Neuronal stem cell (in vitro differentiated cells): ENCODE results near the gene SLC2A4RG.

Source experiments
- DNase-seq: peaks from one replicate; pipeline ENCODE4 v3.0.0-alpha.2; 2013; ENCODE audit warnings: low spot score
- H2AFZ ChIP-seq: one replicate; pipeline ENCODE4 v1.6.1; 2013; ENCODE audit warnings: mild to moderate bottlenecking, low read length, inconsistent platforms
- H2AK5ac ChIP-seq: 2 replicates; pipeline ENCODE4 v1.6.1; 2013; ENCODE audit warnings: low read depth, mild to moderate bottlenecking, inconsistent platforms, low read length, moderate library complexity, mixed read lengths
- H2BK120ac ChIP-seq: 2 replicates; pipeline ENCODE4 v1.6.1; 2013; ENCODE audit warnings: low read depth, mild to moderate bottlenecking, inconsistent platforms, low read length, moderate library complexity, mixed read lengths
- H2BK12ac ChIP-seq: one replicate; pipeline ENCODE4 v1.6.1; 2013; ENCODE audit warnings: low read length, inconsistent platforms
- H2BK15ac ChIP-seq: 2 replicates; pipeline ENCODE4 v1.6.1; 2013; ENCODE audit warnings: mild to moderate bottlenecking, low read length, inconsistent platforms, mixed read lengths
- H2BK5ac ChIP-seq: one replicate; pipeline ENCODE4 v1.6.1; 2013; ENCODE audit warnings: inconsistent platforms, mild to moderate bottlenecking, low read length, moderate library complexity
- H3K14ac ChIP-seq: one replicate; pipeline ENCODE4 v1.6.1; 2013; ENCODE audit warnings: low read length, inconsistent platforms
- H3K18ac ChIP-seq: 2 replicates; pipeline ENCODE4 v1.6.1; 2013; ENCODE audit warnings: low read length, inconsistent platforms
- H3K23ac ChIP-seq: 2 replicates; pipeline ENCODE4 v1.6.1; 2013; ENCODE audit warnings: low read depth, mild to moderate bottlenecking, mixed read lengths, low read length, inconsistent platforms; ENCODE audit not compliant: poor library complexity
- H3K27ac ChIP-seq: replicated peaks from 3 replicates; pipeline ENCODE4 v1.5.1; 2013; ENCODE audit warnings: low read length, inconsistent platforms
- H3K27me3 ChIP-seq, 3 experiments: 2 replicates each; pipeline ENCODE4 v1.6.1; 2013; ENCODE audit warnings: low read length in 3 of 3, mild to moderate bottlenecking in 2 of 3, inconsistent platforms in 1 of 3, low read depth in 1 of 3, mixed read lengths in 1 of 3, moderate library complexity in 1 of 3; ENCODE audit not compliant: control insufficient read depth in 3 of 3, insufficient read depth in 3 of 3
- H3K36me3 ChIP-seq, 2 donors: replicated peaks in 1 of 2; 2 replicates each; pipeline ENCODE4 v1.6.1; 2013; ENCODE audit warnings: low read length in 2 of 2; ENCODE audit not compliant: control insufficient read depth in 2 of 2, insufficient read depth in 2 of 2
- H3K4ac ChIP-seq: 2 replicates; pipeline ENCODE4 v1.6.1; 2013; ENCODE audit warnings: inconsistent platforms, mild to moderate bottlenecking, low read length, moderate library complexity
- H3K4me1 ChIP-seq, 2 donors: 1 replicate in 1 of 2; 2 replicates in 1 of 2; pipeline ENCODE4 v1.6.1; 2013; ENCODE audit warnings: low read length in 2 of 2, low read depth in 1 of 2; ENCODE audit not compliant: control insufficient read depth in 2 of 2, insufficient read depth in 1 of 2
- H3K4me2 ChIP-seq: one replicate; pipeline ENCODE4 v1.6.1; 2013; ENCODE audit warnings: mild to moderate bottlenecking, low read length, inconsistent platforms; ENCODE audit not compliant: insufficient read depth, poor library complexity, severe bottlenecking
- H3K4me3 ChIP-seq, 2 donors: 2 replicates each; pipeline ENCODE4 v1.5.1; 2013; ENCODE audit warnings: low read length in 2 of 2, mild to moderate bottlenecking in 2 of 2, inconsistent platforms in 1 of 2, moderate library complexity in 1 of 2
- H3K79me1 ChIP-seq: one replicate; pipeline ENCODE4 v1.6.1; 2013; ENCODE audit warnings: low read depth, mild to moderate bottlenecking, inconsistent platforms, low read length, moderate library complexity
- H3K9ac ChIP-seq: one replicate; pipeline ENCODE4 v1.6.1; 2013; ENCODE audit warnings: mild to moderate bottlenecking, low read depth, low read length, inconsistent platforms; ENCODE audit not compliant: poor library complexity
- H3K9me3 ChIP-seq, 2 donors: replicated peaks in 1 of 2; 2 replicates each; pipeline versions ENCODE3 to v1.6.1; 2013; ENCODE audit warnings: low read length in 2 of 2, mild to moderate bottlenecking in 2 of 2, inconsistent platforms in 1 of 2, low read depth in 1 of 2, mixed read lengths in 1 of 2, moderate library complexity in 1 of 2; ENCODE audit not compliant: control insufficient read depth in 2 of 2, insufficient read depth in 1 of 2
- H4K8ac ChIP-seq: one replicate; pipeline ENCODE4 v1.6.1; 2013; ENCODE audit warnings: low read depth, mild to moderate bottlenecking, inconsistent platforms, low read length, moderate library complexity
- H4K91ac ChIP-seq: one replicate; pipeline ENCODE4 v1.6.1; 2013; ENCODE audit warnings: low read length, low read depth, mild to moderate bottlenecking, inconsistent platforms; ENCODE audit not compliant: poor library complexity
- WGBS, 2 donors: extraction: QIAGEN DNeasy Blood & Tissue Kit; methylation state at CpG; one replicate each; pipeline ENCODE4 v1.1.7; 2013; ENCODE audit warnings: missing lambda C conversion rate in 2 of 2, mixed read lengths in 1 of 2; ENCODE audit not compliant: insufficient read length in 2 of 2, insufficient replicate concordance in 1 of 2; ENCODE audit errors: extremely low coverage in 2 of 2; 5-methylcytosine and 5-hydroxymethylcytosine counted together

SLC2A4RG gene

DNA sequence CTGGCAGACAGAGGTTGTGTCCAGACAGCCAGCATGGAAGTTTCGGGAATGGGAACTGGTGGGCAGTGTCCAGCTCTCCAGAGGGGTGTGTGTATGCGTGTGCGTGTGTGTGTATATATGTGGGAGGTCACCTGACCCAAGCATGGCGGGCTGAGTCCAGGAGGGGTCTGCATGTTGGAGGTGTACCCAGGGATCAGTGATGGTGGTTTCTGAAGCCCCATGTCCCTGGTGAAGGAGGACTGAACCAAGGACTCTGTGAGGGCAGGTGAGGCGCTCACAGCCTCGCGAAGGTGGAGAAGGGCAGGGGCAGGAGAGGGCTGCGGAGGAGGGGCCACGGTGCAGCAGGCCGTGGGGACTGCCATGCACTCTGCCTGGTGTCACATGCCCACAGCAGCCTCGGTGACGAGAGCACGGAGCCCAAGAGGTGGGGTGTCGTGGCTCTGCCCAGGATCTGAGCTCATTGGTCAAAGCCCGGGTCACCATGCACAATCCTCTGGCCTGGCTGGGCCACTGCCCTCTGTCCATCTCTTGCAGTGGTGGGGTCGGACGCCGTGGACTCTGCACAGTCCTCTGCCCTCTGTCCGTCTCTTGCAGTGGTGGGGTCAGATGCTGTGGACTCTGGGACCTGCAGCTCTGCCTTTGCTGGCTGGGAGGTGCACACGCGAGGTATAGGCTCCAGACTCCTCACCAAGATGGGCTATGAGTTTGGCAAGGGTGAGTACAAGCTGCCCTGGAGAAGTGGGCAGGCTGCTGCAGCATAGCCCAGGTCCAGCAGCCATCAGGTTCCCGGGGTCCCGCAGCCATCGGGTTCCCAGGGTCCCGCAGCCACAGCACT is 5.2 kb upstream of the SLC2A4RG start:
- no peak for DNase-seq
- peaks cover 26% of the 10 kb centered on the region for H3K79me1 ChIP-seq
- H3K27ac ChIP-seq = no peak overlapping the region

DNA sequence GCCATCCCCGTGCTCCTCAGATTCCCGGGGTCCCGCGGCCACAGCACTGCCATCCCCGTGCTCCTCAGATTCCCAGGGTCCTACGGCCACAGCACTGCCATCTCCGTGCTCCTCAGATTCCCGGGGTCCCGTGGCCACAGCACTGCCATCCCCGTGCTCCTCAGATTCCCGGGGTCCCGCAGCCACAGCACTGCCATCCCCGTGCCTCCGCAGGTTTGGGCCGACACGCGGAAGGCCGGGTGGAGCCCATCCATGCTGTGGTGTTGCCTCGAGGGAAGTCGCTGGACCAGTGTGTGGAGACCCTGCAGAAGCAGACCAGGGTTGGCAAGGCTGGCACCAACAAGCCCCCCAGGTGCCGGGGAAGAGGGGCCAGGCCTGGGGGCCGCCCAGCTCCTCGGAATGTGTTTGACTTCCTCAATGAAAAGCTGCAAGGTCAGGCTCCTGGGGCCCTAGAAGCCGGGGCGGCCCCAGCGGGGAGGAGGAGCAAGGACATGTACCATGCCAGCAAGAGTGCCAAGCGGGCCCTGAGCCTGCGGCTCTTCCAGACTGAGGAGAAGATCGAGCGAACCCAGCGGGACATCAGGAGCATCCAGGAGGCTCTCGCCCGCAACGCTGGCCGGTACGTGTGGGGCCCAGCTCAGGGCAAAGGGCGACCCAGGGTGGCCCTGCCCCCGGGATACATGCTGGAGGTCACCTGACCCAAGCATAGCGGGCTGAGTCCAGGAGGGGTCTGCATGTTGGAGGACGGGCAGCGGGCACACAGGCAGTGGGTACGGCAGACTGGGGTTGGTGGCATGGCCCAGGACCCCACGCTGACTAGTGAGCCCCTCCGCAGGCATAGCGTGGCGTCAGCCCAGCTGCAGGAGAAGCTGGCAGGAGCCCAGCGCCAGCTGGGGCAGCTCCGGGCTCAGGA is 4.4 kb upstream of the SLC2A4RG start:
- Histone ChIP-seq H4K8ac (no peak overlapping the region), H2AFZ (no peak overlapping the region), H3K4ac (no peak overlapping the region), H3K23ac (peak overlapping the region; percentile 34), H3K18ac (no peak overlapping the region), H4K91ac (no peak overlapping the region), H3K4me1 (peaks cover 4 to 15% of the 10 kb centered on the region in 2 donors), H2BK120ac (no peak overlapping the region), H3K9me3 (peaks cover 0 to 3% of the 10 kb centered on the region in 2 donors), H3K79me1 (peaks cover 26% of the 10 kb centered on the region), H3K4me3 (no peak overlapping the region), H2AK5ac (no peak overlapping the region), H3K9ac (peak overlapping the region; percentile 21), H2BK15ac (no peak overlapping the region), H3K14ac (no peak overlapping the region), H3K27me3 (no peaks in the 10 kb centered on the region), H2BK12ac (no peak overlapping the region), H3K36me3 (peaks cover 34 to 46% of the 10 kb centered on the region in 2 donors), H2BK5ac (peak overlapping the region; percentile 53), H3K4me2 (no peak overlapping the region), H3K27ac (no peak overlapping the region)
- WGBS, 2 donors = no CpG with 5 or more reads among the region's 48 CpGs
- no peak for DNase-seq

More for the DNA sequence above, 5.2 kb upstream of the SLC2A4RG start:
- no peak overlapping the region for H4K91ac ChIP-seq
- WGBS, 2 donors = no CpG with 5 or more reads among the region's 25 CpGs
- no peak overlapping the region for H2AFZ ChIP-seq
- H3K14ac ChIP-seq = no peak overlapping the region
- H2AK5ac ChIP-seq = no peak overlapping the region
- H3K18ac ChIP-seq = no peak overlapping the region
- peak overlapping the region; percentile 21 for H3K9ac ChIP-seq
- H3K9me3 ChIP-seq = peaks cover 0 to 3% of the 10 kb centered on the region in 2 donors
- peaks cover 36 to 55% of the 10 kb centered on the region in 2 donors for H3K36me3 ChIP-seq
- no peak overlapping the region for H4K8ac ChIP-seq
- no peak overlapping the region for H3K4ac ChIP-seq
- H3K27me3 ChIP-seq = no peaks in the 10 kb centered on the region
- H2BK12ac ChIP-seq = no peak overlapping the region
- no peak overlapping the region for H3K4me2 ChIP-seq
- H2BK5ac ChIP-seq = peak overlapping the region; percentile 53
- H2BK120ac ChIP-seq = no peak overlapping the region
- peak overlapping the region; percentile 34 for H3K23ac ChIP-seq
- peaks cover 4 to 15% of the 10 kb centered on the region in 2 donors for H3K4me1 ChIP-seq
- H2BK15ac ChIP-seq = no peak overlapping the region
- H3K4me3 ChIP-seq = peak overlapping the region in 1 of 2 donors; percentile 23

DNA sequence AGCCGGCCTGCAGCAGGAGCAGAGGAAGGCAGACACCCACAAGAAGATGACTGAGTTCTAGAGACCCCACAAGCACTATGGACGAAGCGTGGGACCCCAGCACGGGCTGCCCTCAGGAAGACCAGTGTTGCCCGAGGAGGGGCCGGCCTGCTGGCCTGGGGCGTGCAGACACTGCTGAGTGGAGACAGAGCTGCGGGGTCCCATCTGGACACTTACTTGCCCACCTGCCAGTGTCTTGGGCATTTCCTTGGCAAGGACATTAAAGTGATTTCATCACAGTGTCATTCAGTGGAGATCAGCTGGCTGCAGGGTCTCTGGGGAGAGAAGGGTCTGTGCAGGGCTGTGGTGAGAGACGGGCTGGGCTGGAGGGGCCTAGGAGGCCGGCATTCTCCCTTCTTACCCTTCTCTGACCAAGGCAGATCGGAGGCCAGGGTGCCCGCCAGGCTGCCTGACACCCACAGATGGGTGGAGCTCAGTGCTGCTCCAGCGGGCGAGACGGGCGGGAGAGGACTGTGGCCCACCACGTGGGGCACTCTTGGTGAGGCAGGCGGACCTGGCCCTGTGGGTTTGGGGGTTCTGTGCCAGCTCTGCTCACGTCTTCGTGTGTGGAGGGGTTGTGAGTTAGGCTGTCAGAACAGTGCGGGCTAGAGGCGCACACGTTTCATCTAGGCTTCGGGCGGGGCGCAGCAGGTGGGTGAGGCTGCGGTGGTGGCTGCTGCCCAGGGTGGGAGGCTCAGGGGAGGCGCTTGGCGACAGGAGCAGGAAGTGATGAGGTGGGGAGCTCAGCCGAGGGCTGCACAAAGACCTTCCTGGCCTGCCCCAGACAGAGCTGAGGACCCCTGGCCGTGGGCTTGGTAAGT is 3.5 kb upstream of the SLC2A4RG start, which contains the start of gene LIME1:
Gene LIME1 (plus strand): TSS at position 806 of the 860 bp plus-strand sequence. CDS start 886 bp downstream, outside the sequence.
- peak within 1 kb of the TSS; percentile 83 for H3K23ac ChIP-seq
- H3K27me3 ChIP-seq = no peaks in the 10 kb centered on the region
- H3K27ac ChIP-seq = no peak within 1 kb of the TSS
- H2AK5ac ChIP-seq = peak within 1 kb of the TSS; percentile 88
- H3K4me3 ChIP-seq = no peak within 1 kb of the TSS
- H2BK5ac ChIP-seq = peak within 1 kb of the TSS; percentile 75
- H3K4me2 ChIP-seq = peak within 1 kb of the TSS; percentile 97
- no peak within 1 kb of the TSS for H2BK120ac ChIP-seq
- H4K91ac ChIP-seq = peak within 1 kb of the TSS; percentile 30
- no peak within 1 kb of the TSS for H2BK15ac ChIP-seq
- H3K79me1 ChIP-seq = peaks cover 27% of the 10 kb centered on the region
- H4K8ac ChIP-seq = no peak within 1 kb of the TSS
- H3K14ac ChIP-seq = no peak within 1 kb of the TSS
- H2BK12ac ChIP-seq = no peak within 1 kb of the TSS
- no peak for DNase-seq
- H2AFZ ChIP-seq = no peak within 1 kb of the TSS
- WGBS, 2 donors = no CpG with 5 or more reads among the region's 31 CpGs
- peaks cover 33 to 45% of the 10 kb centered on the region in 2 donors for H3K36me3 ChIP-seq
- H3K18ac ChIP-seq = peak within 1 kb of the TSS; percentile 48
- H3K9me3 ChIP-seq = peaks cover 0 to 3% of the 10 kb centered on the region in 2 donors
- H3K4ac ChIP-seq = no peak within 1 kb of the TSS
- peaks cover 4 to 16% of the 10 kb centered on the region in 2 donors for H3K4me1 ChIP-seq
- H3K9ac ChIP-seq = peak within 1 kb of the TSS; percentile 94
